Measurements from ENCODE around the gene IL31.
A peak's percentile ranks its signal among the peaks of the same experiment; 100 is the strongest.

IL31 gene

GRCh38 chr12:122126713-122127597 lies 47.1 kb downstream of the IL31 start:
- DNase-seq, result no peak

GRCh38 chr12:122126342-122126635 lies 47.7 kb downstream of the IL31 start:
- DNase-seq, result no peak

DNA sequence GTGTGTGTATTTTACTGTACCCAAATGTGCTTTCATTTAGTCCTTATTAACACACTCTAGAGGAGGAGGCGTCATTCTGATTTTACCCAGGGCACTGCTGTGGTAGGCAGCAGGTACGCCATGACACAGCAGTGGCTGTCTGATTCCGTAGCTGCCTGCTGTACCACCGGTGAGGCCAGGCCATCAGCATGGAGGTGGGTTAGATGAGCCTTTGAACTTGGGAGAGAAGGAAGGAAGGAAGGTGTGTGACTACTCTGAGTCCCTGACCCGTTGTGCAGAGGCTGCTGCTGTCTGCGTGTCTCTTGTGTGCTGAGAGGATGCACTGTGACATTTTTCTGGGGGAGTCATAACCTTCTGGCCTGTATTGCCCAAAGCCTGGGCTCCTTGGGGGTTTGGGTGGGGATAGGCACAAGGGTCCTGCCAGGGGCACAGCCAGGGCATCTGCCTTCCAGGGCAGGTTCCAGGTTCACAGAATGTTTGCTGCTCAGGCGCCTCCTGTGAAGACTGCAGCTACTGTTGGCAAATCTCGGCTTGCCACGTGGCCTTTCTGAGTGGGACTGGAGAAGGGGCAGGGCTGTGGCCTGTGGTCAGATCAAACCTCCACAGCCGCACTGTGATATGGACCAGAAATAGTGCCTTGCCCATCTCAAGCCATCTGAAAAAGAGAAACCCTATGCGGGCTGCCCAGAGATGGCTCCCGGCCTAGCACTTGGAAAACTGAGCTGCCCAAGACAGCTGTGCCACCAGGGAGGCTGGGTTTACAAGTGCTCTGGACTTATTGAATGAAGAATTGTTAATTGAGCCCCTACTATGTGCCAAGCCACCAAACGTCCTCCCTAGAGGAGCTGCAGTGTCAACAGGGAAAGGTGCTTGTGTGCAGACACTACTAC lies 48.3 kb downstream of the IL31 start:
- no peak for DNase-seq

DNA sequence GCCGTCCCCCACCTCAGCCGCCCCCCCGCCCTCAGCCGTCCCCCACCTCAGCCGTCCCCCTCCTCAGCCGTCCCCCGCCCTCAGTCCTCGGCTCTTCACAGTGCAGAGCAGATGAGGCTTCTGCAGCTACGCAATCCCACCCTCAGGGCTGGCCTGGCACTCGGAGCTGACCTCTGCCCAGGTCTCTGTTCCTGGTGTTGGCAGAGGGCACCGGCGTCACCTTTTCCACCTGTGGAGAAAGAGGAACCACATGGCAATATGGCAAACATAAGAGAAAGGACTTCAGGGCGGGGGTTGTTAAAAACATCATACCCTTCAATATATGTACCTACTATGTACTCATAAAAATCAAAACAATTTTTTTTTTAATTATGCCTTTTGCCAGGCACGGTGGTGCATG lies 49.7 kb downstream of the IL31 start:
- no peak for DNase-seq

- DNase-seq, result no peak
Observed at GRCh38 chr12:122123761-122124145, 50.3 kb downstream of the IL31 start.

GRCh38 chr12:122123051-122123760 lies 50.8 kb downstream of the IL31 start:
- DNase-seq, result peak; percentile 70
